ENCODE results near the gene IGSF3. TPM values are rescaled to one million over a fixed set of nuclear protein-coding genes. Genes with fewer than 3 reads are reported as not detected.

Gene IGSF3
- total and polyA plus RNA-seq, 2 experiments from 2014 or later: 8.8 to 34.0 TPM

DNA sequence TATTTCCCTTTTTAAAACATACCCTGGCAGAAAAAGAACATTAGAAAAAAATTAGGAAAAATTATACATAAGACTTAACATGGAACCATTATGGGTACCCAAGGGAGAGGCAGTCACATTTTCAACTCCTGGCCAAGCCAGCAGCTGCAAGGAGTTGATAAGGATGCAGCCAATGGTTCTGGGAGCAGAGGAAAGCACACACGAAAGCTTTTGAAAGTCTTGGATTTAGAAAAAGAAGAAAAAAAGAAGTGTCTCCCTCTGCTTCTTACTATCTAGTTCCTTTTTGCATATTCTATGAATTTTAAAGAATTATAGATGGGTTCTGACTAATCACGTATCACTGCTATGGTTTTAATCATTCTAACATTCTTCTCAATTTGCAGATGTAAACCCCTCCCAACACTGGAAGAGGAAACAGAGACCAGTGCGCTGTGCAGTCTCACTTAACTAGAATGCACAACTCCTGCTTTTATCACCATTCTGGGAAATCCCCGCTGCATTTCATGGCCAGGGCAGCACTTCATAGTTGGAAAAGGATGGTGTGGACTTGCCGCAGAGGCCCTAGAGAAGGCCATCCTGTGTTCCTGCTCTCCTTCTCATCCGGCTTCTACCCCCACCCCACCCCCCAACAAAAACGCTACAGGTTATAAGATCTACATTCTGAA is 94.0 kb downstream of the IGSF3 start:
- Histone ChIP-seq H3K36me3 (replicated peaks; ENCODE audit: insufficient read depth, low read depth) (no peaks in the 10 kb centered on the region), H3K4me3 (no peak overlapping the region), H3K9me2 (replicated peaks; ENCODE audit: insufficient read depth) (no peaks in the 10 kb centered on the region), H2AFZ (no peak overlapping the region), H3K79me2 (peaks cover 4% of the 10 kb centered on the region), H3K4me1 (ENCODE audit: insufficient read depth) (peaks cover 10% of the 10 kb centered on the region), H3K4me2 (no peak overlapping the region), H3K27ac (no peak overlapping the region), H3K9me3 (ENCODE audit: low read depth) (no peaks in the 10 kb centered on the region), H4K20me1 (ENCODE audit: insufficient read depth, poor library complexity, severe bottlenecking) (no peaks in the 10 kb centered on the region), H3K27me3 (no peaks in the 10 kb centered on the region)
- WGBS (ENCODE audit: low lambda C conversion rate, missing lambda C conversion rate): 80% methylated on average over 7 of the region's 7 CpGs
- DNase-seq (ENCODE audit: low spot score): no peak
- no peak for TF ChIP-seq EZH2 (IDR thresholded peaks at IDR 0.05; ENCODE audit: borderline replicate concordance)

GRCh38 chr1:116572771-116573430 is 94.6 kb downstream of the IGSF3 start:
- Histone ChIP-seq H4K20me1 (ENCODE audit: insufficient read depth, poor library complexity, severe bottlenecking) (no peaks in the 10 kb centered on the region), H3K4me2 (no peak overlapping the region), H2AFZ (no peak overlapping the region), H3K27me3 (no peaks in the 10 kb centered on the region), H3K9me2 (replicated peaks; ENCODE audit: insufficient read depth) (no peaks in the 10 kb centered on the region), H3K4me3 (no peak overlapping the region), H3K9me3 (ENCODE audit: low read depth) (no peaks in the 10 kb centered on the region), H3K27ac (no peak overlapping the region), H3K36me3 (replicated peaks; ENCODE audit: insufficient read depth, low read depth) (no peaks in the 10 kb centered on the region), H3K4me1 (ENCODE audit: insufficient read depth) (peaks cover 10% of the 10 kb centered on the region), H3K79me2 (peaks cover 8% of the 10 kb centered on the region)
- 69% methylated on average over 4 of the region's 4 CpGs for WGBS (ENCODE audit: low lambda C conversion rate, missing lambda C conversion rate)
- no peak for DNase-seq (ENCODE audit: low spot score)
- TF ChIP-seq EZH2phosphoT487 (IDR thresholded peaks at IDR 0.05; ENCODE audit: low read depth, severe bottlenecking, unreplicated experiment): no peak
- no peak for TF ChIP-seq EZH2 (IDR thresholded peaks at IDR 0.05; ENCODE audit: borderline replicate concordance)
- TF ChIP-seq, protein P1, sequence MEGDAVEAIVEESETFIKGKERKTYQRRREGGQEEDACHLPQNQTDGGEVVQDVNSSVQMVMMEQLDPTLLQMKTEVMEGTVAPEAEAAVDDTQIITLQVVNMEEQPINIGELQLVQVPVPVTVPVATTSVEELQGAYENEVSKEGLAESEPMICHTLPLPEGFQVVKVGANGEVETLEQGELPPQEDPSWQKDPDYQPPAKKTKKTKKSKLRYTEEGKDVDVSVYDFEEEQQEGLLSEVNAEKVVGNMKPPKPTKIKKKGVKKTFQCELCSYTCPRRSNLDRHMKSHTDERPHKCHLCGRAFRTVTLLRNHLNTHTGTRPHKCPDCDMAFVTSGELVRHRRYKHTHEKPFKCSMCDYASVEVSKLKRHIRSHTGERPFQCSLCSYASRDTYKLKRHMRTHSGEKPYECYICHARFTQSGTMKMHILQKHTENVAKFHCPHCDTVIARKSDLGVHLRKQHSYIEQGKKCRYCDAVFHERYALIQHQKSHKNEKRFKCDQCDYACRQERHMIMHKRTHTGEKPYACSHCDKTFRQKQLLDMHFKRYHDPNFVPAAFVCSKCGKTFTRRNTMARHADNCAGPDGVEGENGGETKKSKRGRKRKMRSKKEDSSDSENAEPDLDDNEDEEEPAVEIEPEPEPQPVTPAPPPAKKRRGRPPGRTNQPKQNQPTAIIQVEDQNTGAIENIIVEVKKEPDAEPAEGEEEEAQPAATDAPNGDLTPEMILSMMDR (IDR thresholded peaks at IDR 0.05; ENCODE audit: poor library complexity): no peak

GRCh38 chr1:116572099-116572498 is 95.4 kb downstream of the IGSF3 start:
- Histone ChIP-seq H3K27me3 (no peaks in the 10 kb centered on the region), H3K9me3 (ENCODE audit: low read depth) (no peaks in the 10 kb centered on the region), H3K36me3 (replicated peaks; ENCODE audit: insufficient read depth, low read depth) (no peaks in the 10 kb centered on the region), H3K27ac (no peak overlapping the region), H4K20me1 (ENCODE audit: insufficient read depth, poor library complexity, severe bottlenecking) (no peaks in the 10 kb centered on the region), H2AFZ (no peak overlapping the region), H3K4me2 (no peak overlapping the region), H3K4me1 (ENCODE audit: insufficient read depth) (peaks cover 10% of the 10 kb centered on the region), H3K4me3 (no peak overlapping the region), H3K79me2 (peaks cover 15% of the 10 kb centered on the region), H3K9me2 (replicated peaks; ENCODE audit: insufficient read depth) (no peaks in the 10 kb centered on the region)
- 91% methylated on average over 2 of the region's 2 CpGs for WGBS (ENCODE audit: low lambda C conversion rate, missing lambda C conversion rate)
- no peak for DNase-seq (ENCODE audit: low spot score)
- TF ChIP-seq, protein P1 (IDR thresholded peaks at IDR 0.05; ENCODE audit: poor library complexity): no peak
- TF ChIP-seq EZH2phosphoT487 (IDR thresholded peaks at IDR 0.05; ENCODE audit: low read depth, severe bottlenecking, unreplicated experiment) (no peak), EZH2 (IDR thresholded peaks at IDR 0.05; ENCODE audit: borderline replicate concordance) (no peak)

GRCh38 chr1:116571215-116571919 is 96.2 kb downstream of the IGSF3 start:
- Histone ChIP-seq H3K36me3 (replicated peaks; ENCODE audit: insufficient read depth, low read depth) (no peaks in the 10 kb centered on the region), H3K27ac (peak overlapping the region; percentile 98), H3K79me2 (peaks cover 20% of the 10 kb centered on the region), H3K9me2 (replicated peaks; ENCODE audit: insufficient read depth) (no peaks in the 10 kb centered on the region), H2AFZ (peak overlapping the region; percentile 96), H4K20me1 (ENCODE audit: insufficient read depth, poor library complexity, severe bottlenecking) (no peaks in the 10 kb centered on the region), H3K4me2 (peak overlapping the region; percentile 91), H3K9me3 (ENCODE audit: low read depth) (no peaks in the 10 kb centered on the region), H3K4me3 (peak overlapping the region; percentile 87), H3K4me1 (ENCODE audit: insufficient read depth) (peaks cover 10% of the 10 kb centered on the region), H3K27me3 (no peaks in the 10 kb centered on the region)
- 11% methylated on average over 24 of the region's 24 CpGs for WGBS (ENCODE audit: low lambda C conversion rate, missing lambda C conversion rate)
- DNase-seq (ENCODE audit: low spot score): peak; percentile 24
- TF ChIP-seq, protein P1 (IDR thresholded peaks at IDR 0.05; ENCODE audit: poor library complexity): no peak
